ENCODE data around the gene NME1.
A peak's percentile ranks its signal among the peaks of the same experiment; 100 is the strongest.
"Not testable (repeated sequence)": the region's sequence is repeated elsewhere in the genome, so short reads cannot be mapped to it uniquely, and the experiment has no call there.

Gene NME1
- total RNA-seq: 3.3 to 90.2 (median 6.5) reads per million in 3 experiments

- peak; percentile 98 for DNase-seq
Measured at GRCh38 chr17:51153210-51154072, at the start of gene NME1. Gene NME1 (plus strand): TSS chr17:51153559. CDS start chr17:51155655, 2,096 bp downstream.

DNA sequence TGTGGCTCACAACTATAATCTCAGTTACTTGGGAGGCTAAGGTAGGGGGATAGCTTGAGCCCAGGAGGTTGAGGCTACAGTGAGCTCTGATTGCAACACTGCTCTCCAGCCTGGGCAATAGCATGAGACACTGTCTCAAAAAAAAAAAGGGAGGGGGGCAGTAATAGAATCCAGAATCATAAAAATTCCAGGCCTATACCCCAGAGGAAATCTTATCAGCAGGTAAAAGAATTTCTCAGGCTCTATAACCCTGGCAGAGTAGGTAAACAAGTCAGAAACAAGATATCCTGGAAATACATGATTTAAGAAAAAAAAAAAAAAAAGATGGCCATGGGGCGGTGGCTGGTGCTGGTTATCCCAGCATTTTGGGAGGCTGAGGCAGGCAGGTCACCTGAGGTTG is 45.6 kb upstream of the NME1 start:
- DNase-seq: no peak

GRCh38 chr17:51112303-51113222 is 40.8 kb upstream of the NME1 start:
- DNase-seq: not testable (repeated sequence)

DNA sequence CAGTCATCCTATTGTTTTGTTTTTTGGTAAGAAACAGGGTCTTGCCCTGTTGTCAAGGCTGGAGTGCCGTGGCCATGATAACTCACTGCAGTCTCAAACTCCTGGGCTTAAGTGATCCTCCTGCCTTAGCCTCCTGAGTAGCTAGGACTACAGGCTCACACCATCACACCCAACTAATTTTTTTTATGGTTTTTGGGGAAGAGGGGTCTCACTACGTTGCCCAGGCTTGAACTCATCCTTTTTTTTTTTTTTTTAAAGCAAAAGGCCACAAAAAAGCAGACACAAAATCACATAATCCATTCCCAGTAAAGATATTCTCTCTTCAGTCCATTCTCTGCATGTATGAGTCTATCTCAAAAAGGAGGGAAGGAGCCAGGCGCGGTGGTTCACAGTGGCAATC is 38.2 kb upstream of the NME1 start:
- no peak for DNase-seq

DNA sequence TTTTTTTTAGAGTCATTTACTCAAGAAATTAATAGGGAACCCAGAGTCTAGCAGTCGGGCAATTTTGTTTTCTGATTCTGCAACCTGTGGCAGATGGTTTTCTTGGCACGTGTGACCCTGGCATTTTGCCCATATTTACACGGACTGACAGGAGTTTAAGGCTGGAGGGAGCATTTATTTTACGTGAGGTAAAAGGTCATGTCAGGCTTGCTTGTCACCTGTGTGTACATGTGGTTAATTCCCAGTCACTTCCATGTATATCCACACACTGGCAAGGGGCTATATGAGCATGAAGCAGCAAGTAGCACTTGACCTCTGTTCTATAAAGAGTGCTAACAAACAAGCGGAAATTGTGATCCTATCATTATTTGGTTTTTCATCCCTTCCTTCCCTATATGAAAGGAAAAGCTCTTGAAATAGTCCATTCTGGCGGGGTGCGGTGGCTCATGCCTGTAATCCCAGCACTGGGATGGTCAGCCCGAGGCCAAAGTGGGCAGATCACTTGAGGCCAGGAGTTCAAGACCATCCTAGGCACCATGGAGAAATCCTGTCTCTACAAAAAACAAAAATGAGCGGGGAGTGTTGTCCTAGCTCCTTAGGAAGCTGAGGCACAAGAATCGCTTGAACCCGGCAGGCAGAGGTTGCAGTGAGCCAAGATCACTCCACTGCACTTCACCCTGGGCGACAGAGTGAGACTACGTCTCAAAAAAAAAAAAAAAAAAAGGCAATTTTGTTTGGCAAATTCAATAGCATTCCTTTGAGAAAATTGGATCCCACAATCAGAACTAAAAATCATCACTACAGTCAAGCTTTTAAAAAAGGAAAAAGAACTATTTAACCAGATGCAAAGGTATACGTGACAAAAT is 34.8 kb upstream of the NME1 start:
- no peak for DNase-seq

DNA sequence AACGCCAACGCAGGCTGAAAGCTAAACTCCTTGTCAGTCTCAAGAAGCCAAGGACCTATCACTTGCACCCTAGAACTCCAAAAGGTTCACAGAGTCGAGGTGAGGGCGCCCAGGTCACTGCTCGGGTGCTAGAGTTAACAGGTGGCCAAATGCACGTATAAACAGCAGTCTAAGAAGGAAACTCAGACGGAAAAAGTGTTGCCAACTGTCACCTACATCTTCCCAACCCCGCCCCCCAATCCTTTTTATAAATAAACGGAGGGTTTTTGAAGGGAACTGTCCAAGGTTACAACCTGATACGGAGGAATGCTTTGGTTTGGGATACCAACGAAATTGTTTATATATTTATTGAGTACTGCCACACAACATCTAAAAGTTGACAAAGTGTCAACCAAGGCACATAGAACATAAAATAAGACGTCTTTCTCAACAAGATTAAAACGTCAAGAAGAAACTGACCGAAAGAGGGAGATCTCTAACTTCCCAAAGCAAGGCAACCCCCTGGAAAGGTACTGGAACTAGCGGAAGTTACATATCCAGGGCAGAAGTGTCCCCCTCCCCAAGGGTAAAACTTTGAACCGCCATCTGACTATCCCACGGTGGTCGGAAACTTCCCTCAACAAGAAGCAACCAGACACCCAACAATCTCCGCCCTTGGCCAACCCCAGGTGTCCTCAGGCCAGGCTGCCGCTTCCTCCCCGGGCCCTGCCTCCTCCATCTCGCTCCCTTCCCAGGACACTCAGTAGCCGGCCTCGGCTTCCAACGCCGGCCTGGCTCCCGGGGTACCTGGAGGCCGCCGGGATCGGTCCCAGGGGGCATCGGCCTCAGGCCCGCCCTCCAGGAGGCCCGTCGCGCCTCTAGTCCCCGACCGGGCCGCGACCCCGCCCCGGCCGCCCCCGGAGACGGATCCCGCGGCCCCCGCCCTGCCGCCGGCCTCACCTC is 33.7 kb upstream of the NME1 start:
- peak; percentile 37 for DNase-seq

- no peak for DNase-seq
Measured at GRCh38 chr17:51120357-51120738, 33.0 kb upstream of the NME1 start.

DNA sequence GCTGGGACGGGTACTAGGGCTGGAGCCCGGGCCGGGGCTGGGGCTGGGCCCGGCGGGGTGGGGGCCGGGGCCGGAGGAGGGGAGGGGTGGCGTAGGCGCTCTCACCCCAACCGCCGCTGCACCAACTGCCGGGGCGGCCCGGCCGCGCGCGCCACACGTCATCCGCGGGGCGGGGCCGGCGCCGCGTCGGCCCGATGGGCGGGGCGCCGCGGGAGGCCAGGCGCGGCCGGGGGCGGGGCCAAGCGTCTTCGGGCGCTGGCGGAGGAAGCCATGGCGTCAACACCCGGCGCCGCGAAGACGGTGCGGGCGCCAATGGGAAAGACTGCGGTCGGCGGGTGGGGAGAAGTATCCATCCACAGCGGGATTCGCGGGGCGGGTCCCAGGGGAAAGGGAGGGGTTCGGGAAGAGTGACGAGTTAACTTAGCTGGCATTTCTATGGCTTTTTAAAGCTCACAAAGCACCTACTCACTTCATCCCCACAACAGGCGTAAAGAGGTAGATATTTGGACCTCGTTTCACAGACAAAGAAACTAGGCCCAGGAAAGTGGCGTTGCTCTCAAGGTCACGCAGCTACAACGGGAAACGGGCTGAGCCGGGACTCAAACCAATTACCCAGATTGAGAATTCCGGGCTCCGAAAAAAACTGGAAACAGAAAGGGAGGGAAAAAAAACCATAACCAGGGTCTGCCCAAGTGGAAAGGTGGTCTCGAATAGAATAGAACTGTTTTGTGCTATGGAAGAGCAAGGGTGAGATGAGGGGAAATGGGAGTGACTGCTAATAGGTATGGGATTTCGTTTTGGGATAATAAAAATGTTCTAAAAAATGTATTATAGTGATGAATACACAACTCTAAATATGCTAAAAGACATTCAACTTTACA is 32.4 kb upstream of the NME1 start, which contains the start of gene SPAG9:
TSS of gene SPAG9 (minus strand) at position 130 of the 881 bp plus-strand sequence. CDS start 212 bp downstream, outside the sequence.
- peak; percentile 91 for DNase-seq

GRCh38 chr17:51121620-51122472 is 31.5 kb upstream of the NME1 start:
- DNase-seq: peak; percentile 30

- not testable (repeated sequence) for DNase-seq
Measured at GRCh38 chr17:51122473-51123115, 30.8 kb upstream of the NME1 start.

DNA sequence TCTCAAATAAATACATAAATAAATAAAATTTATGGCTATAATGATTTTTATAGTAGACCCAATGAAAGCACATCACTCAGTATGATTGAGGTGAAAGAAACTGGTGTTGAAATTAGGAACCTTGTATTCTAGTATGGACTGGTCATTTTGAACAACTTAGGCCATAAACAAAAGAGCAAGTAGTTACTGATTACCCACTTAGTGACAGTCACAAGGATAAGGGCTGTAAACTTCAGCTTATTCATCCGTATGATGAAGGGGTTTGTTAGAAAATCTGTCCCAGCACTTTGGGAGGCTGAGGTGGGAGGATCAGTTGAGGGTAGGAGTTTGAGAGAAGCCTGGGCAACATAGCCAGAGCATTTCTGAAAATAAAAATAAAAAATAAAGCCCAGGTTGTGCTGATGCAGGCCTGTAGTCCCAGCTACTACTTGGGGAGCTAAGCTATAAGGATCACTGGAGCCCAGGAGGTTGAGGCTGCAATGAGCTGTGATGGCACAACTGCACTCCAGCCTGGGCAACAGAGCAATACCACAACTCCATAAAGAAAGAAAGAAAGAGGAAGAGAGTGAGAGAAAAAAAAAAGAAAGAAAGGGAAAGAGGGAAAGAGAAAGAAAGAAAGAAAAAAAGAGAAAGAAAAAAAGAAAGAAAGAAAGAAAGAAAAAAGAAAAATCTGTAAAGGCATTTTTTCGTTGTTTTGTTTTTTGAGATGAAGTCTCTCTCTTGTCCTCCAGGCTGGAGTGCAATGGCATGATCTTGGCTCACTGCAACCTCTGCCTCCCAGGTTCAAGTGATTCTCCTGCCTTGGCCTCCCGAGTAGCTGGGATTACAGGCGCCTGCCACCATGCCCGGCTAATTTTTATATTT is 28.5 kb upstream of the NME1 start:
- DNase-seq: no peak

DNA sequence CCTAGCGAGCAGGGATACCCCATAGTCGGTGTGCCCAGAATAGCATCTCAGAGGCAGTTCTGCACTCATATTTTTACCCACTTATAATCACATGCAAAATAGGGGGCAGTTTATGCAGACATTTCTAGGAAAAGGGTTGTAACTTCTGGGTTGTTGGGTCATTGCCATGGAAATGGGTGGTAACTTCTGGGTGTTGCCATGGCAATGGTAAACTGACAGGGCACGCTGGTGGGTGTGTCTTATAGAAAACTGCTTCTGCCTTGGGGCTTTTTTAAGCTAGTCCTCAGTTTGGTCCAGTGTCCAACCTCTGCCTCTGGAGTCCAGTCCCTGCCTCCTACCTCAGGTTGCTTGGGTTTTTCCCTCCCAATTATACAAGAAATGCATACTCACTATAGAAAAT is 25.3 kb upstream of the NME1 start:
- no peak for DNase-seq

- no peak for DNase-seq
Measured at GRCh38 chr17:51132964-51133319, 20.4 kb upstream of the NME1 start.

DNA sequence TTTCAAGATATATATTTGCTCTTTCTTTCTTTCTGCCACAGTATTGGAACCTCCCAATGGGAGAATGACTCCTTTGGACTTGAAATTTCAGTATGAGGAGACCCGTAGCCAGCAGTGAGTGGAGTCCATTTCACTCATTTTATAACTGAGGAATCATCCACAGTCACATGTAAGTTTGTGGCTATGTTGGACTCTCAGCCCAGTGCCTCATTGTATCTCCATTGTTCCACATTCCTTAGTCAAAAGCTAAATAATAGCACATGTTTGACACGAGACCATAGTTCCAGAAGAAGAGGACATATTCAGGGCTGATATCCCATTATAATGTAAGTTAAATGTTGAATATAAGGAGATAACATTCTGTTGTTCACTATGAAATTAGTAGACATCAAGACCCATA is 20.0 kb upstream of the NME1 start:
- no peak for DNase-seq

- no peak for DNase-seq
Measured at GRCh38 chr17:51135956-51136355, 17.4 kb upstream of the NME1 start.

DNA sequence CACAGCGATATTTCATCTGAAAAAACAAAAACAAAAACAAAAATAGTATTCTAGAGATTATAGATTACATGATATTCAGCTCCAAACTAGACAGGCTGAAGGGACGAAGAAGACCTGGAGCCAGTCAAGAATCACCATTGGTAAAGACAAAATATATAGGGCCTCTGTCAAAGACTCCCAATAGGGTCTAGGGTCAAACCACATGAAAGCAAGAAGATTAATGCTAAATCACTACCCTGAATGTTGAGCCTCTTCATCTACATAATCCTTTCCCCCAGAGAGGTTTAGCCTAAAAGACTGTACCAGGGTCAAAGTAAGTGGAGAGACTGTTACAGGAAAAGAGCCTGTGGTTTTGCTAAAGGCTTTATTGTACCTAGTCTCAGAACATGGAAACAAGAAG is 10.8 kb upstream of the NME1 start:
- DNase-seq: no peak

DNA sequence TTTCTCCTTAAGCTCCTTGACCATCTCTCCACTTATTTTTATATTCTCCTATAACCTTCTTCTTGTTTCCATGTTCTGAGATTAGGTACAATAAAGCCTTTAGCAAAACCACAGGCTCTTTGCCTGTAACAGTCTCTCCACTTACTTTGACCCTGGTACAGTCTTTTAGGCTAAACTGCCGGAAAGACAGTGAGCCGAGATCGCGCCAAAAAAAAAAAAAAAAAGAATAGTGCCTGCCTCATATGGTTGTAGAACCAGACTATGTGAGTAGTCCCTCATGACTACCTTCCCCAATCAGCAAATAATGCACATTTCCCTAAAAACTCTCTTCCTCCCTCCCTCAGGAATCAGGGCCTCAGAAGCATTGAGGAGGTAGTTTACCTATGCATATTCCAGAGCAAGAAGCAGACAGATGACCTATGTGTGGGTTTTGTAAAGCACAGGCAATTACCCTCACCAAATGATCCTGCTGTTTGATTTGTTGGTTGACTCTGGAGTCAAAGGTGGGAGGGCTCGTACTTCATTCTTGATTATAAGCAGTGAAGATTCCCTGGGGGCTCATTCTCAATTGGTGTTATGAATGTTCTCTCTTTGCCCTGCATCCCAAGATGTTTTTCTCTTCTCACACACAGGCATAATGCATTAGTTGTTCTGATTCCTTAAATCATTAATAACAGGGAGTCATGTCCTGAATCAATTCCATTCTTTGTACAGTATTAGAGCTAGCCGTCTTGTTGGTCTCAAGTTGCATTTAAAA is 8.9 kb upstream of the NME1 start:
- no peak for DNase-seq
